ENCODE results near the gene SOCS6.
"Not testable (repeated sequence)": the region's sequence is repeated elsewhere in the genome, so short reads cannot be mapped to it uniquely, and the experiment has no call there.

SOCS6 gene

GRCh38 chr18:70324897-70325296 is 36.1 kb downstream of the SOCS6 start:
- no peak for DNase-seq

- no peak for DNase-seq
Measured at GRCh38 chr18:70326255-70326654, 37.4 kb downstream of the SOCS6 start.

DNA sequence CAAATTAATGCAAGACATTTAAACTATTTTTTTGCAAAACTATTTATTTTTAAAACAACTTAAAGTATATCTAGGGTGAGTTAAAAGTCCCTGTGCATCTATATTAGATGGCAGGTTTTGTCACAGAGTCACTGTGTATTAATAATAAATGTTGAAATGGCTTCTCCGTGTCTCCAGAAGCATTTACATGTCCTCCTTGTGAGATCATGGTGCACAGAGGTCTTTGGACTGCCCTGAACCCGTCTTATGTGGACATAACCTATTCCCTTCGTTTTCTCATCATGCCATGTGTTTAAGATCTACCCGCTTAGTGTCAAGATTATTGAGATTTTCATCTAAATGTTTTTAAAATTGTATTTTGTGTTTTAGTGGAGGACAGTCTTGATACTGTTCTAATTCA is 39.3 kb downstream of the SOCS6 start:
- DNase-seq = no peak

GRCh38 chr18:70329071-70329470 is 40.2 kb downstream of the SOCS6 start:
- no peak for DNase-seq

GRCh38 chr18:70330887-70331286 is 42.0 kb downstream of the SOCS6 start:
- DNase-seq = no peak

DNA sequence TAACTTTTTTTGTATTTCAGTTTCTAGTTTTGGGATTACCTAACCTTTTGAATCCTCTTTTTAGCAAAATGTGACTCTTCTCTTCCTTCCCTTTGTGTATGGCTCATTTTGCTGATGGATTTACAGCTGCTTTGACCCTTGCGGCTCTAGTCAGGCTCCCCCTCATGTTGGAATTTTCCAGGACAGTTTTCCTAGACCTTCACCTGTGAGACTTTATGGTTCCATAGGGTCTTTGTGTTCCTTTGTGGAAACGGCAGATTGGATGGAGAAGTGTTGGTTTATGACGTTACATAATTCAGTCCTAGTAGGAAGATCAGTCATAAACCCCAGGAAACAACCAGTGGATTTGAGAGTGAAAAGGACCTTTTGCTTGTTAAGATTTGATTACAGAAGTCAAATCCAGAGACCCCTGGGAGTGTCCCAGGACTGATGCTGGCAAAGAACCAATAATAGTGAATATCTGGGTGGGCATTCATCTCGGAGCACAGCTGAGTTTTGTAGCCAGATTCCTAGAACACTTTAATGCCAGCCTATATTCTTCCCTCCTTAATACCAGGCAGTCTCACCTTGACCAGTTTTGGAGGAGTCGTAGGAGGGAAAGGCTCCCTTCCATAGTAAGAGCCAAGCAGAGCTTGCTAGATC is 42.7 kb downstream of the SOCS6 start:
- no peak for DNase-seq

DNA sequence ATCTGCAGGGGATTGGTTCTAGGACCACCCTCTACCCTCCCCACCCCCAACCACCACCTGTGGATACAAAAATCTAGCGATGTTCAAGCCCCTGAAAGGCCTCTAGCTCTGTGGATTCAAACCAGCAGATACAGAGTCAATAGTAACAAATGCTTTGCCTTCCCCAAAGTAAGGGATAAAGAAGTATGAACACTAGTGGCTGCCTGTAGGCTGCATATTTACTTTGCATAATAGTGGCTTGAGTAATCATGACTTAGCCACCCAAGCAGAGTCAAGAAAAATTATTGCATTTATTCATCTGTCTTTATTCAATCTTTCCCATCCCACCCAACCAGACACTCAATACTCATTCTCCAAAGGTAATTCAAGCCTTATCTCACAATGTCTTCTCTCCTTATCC is 43.8 kb downstream of the SOCS6 start:
- DNase-seq = no peak

GRCh38 chr18:70333316-70333715 is 44.5 kb downstream of the SOCS6 start:
- no peak for DNase-seq

DNA sequence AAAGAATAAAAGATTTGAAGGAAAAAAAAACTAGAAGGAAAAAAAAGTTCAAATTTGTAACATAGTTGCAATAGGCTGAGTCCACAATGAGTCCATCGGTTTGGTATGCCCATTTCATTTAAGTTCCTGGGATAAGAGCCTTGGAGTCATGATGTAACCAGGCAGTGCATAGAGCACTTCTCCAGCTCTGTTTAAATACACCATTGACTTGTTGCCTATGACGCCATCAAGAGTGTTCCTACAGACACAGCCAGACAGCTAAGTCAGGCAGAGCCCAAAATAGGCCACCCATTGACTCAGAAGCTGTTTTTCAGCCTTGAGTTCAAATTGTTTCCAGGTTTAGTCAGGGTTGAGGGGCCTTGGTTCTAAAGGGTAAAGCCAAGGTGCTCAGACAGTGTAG is 44.9 kb downstream of the SOCS6 start:
- no peak for DNase-seq

- DNase-seq = no peak
Measured at GRCh38 chr18:70334264-70334663, 45.4 kb downstream of the SOCS6 start.

- DNase-seq = no peak
Measured at GRCh38 chr18:70334728-70335329, 46.0 kb downstream of the SOCS6 start.

GRCh38 chr18:70335892-70336726 is 47.3 kb downstream of the SOCS6 start:
- DNase-seq = no peak

GRCh38 chr18:70337139-70337972 is 48.5 kb downstream of the SOCS6 start:
- DNase-seq = no peak

DNA sequence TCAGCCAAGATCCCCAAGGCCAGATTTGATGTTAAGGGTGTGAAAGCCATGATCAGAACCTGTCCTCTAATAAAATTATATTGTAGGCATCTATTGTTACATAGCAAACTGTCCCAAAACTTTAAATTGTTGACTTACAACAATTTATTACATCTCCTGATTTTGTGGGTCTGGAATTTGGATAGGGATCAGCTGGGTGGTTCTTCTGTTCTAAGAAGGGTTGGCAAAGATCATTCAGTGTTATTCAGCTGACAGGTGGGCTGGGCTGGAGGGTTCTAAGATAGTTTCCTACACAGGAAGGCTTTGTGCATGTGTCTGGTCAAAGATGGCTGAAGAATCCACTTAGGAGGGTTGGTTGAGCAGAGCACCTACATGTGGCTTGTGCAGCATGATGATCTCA is 50.0 kb downstream of the SOCS6 start:
- no peak for DNase-seq

GRCh38 chr18:70339915-70340314 is 51.1 kb downstream of the SOCS6 start:
- no peak for DNase-seq

DNA sequence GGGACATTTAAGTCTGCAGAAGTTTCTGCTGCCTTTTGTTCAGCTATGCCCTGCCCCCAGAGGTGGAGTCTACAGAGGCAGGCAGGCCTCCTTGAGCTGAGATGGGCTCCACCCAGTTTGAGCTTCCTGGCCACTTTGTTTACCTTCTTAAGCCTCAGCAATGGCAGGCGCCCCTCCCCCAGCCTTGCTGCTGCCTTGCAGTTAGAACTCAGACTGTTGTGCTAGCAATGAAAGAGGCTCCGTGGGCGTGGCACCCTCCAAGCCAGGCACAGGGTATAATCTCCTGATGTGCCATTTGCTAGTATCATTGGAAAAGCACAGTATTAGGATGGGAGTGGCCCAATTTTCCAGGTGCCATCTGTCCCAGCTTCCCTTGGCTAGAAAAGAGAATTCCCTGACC is 59.6 kb downstream of the SOCS6 start:
- not testable (repeated sequence) for DNase-seq

GRCh38 chr18:70349316-70349715 is 60.5 kb downstream of the SOCS6 start:
- no peak for DNase-seq

DNA sequence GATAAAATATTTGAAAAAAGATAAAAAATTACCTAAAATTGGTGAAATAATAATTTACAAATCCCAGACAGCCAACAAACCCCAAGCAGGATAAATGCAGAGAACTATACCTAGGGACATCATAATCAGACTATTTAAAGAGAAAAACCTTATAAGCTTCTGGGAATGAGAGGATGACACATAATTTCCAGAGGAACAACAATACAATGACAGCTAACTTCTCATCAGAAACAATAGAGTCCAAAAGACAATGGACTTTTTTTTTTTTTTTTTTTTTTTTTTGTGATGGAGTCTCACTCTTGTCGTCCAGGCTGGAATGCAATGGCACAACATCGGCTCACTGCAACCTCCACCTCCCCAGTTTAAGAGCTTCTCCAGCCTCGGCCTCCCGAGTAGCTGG is 65.2 kb downstream of the SOCS6 start:
- DNase-seq = no peak

- DNase-seq = no peak
Measured at GRCh38 chr18:70354771-70355170, 65.9 kb downstream of the SOCS6 start.

- no peak for DNase-seq
Measured at GRCh38 chr18:70355620-70356385, 67.0 kb downstream of the SOCS6 start.

DNA sequence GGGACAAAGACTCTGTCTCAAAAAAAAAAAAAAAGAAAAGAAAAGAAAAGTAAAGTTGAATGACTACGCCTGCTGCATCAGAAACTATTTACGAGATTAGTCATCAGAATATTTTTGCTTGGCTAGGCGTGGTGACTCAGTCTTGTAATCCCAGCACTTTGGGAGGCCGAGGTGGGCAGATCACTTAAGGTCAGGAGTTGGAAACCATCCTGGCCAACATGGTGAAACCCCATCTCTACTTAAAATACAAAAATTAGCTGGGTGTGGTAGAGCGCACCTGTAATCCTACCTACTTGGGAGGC is 69.2 kb downstream of the SOCS6 start:
- not testable (repeated sequence) for DNase-seq

GRCh38 chr18:70359071-70359470 is 70.2 kb downstream of the SOCS6 start:
- DNase-seq = no peak

DNA sequence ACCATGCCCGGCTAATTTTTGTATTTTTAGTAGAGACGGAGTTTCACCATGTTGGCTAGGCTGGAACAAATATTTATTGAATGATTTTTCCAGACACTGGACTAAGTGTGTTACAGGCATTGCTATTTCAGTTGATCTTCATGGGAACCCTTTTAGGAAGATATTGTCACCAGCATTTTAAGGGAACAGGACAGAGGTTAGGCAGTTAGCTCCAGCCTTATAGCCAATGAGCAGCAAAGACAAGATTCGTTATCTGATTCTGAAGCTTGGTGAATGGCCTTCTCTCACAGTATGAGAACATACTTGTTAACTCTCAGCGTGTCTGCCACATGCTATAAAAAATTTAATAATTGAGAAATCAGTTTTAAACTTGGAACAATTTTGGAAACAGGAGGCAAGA is 73.4 kb downstream of the SOCS6 start:
- DNase-seq = no peak

Data from CD4-positive, alpha-beta T cell treated with Interleukin-4 for 4 hours (primary cell).